ENCODE data around the gene TMEM253. TPM values are rescaled to one million over a fixed set of nuclear protein-coding genes. Genes with fewer than 3 reads are reported as not detected.
A peak's percentile ranks its signal among the peaks of the same experiment; 100 is the strongest.

TMEM253 gene
- total and polyA plus RNA-seq, 9 of the 15 experiments (the other 6 are each of a cell fraction or from before 2014, with no cell fraction given): 0.11 to 0.61 (median 0.26) TPM; not detected in 3

DNA sequence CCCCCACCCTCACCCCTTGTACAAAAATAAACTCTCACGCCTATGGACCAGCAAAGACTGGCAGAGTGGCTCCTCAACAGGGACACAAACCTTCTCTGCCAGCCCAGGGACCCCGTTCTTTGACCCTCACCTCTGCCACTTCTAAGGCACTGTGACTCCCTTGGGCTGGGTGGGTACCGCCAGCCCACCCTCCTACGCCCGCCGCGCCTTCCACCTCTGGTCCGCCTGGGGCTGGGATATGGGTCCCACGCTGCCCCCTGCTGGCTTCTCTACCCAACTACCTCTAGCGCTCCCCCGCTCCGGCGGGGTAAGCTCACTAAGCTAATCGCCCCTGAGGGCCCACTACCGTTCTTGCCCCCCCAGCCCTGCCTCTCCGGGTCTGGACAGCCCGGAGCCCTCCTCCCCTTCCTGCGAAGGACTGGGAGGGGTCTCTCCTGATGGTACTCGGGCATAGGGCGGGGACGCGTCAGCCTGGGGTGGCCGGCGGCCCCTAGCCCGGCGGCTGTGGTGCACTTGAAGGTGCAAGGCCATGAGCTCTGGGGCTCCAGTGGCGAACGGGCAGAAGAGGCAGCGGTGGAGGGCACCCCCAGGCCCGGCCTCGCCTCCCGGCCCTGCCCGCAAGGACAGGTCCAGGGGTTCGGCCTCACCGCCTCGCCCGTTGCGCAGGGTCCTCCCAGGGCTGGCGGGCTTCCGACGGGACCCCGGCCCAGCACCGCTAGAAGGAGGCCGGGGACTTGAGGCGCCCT lies 10.5 kb upstream of the TMEM253 start (continued):
- TF ChIP-seq, protein P1, sequence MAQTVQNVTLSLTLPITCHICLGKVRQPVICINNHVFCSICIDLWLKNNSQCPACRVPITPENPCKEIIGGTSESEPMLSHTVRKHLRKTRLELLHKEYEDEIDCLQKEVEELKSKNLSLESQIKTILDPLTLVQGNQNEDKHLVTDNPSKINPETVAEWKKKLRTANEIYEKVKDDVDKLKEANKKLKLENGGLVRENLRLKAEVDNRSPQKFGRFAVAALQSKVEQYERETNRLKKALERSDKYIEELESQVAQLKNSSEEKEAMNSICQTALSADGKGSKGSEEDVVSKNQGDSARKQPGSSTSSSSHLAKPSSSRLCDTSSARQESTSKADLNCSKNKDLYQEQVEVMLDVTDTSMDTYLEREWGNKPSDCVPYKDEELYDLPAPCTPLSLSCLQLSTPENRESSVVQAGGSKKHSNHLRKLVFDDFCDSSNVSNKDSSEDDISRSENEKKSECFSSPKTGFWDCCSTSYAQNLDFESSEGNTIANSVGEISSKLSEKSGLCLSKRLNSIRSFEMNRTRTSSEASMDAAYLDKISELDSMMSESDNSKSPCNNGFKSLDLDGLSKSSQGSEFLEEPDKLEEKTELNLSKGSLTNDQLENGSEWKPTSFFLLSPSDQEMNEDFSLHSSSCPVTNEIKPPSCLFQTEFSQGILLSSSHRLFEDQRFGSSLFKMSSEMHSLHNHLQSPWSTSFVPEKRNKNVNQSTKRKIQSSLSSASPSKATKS (CRISPR knock-in tag; IDR thresholded peaks at IDR 0.05): no peak
- TF ChIP-seq, protein P2, sequence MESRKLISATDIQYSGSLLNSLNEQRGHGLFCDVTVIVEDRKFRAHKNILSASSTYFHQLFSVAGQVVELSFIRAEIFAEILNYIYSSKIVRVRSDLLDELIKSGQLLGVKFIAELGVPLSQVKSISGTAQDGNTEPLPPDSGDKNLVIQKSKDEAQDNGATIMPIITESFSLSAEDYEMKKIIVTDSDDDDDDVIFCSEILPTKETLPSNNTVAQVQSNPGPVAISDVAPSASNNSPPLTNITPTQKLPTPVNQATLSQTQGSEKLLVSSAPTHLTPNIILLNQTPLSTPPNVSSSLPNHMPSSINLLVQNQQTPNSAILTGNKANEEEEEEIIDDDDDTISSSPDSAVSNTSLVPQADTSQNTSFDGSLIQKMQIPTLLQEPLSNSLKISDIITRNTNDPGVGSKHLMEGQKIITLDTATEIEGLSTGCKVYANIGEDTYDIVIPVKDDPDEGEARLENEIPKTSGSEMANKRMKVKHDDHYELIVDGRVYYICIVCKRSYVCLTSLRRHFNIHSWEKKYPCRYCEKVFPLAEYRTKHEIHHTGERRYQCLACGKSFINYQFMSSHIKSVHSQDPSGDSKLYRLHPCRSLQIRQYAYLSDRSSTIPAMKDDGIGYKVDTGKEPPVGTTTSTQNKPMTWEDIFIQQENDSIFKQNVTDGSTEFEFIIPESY (CRISPR knock-in tag; IDR thresholded peaks at IDR 0.05): peak; percentile 100
- TF ChIP-seq, protein P3, sequence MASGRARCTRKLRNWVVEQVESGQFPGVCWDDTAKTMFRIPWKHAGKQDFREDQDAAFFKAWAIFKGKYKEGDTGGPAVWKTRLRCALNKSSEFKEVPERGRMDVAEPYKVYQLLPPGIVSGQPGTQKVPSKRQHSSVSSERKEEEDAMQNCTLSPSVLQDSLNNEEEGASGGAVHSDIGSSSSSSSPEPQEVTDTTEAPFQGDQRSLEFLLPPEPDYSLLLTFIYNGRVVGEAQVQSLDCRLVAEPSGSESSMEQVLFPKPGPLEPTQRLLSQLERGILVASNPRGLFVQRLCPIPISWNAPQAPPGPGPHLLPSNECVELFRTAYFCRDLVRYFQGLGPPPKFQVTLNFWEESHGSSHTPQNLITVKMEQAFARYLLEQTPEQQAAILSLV (tag; IDR thresholded peaks at IDR 0.05): no peak
- TF ChIP-seq, protein P4, sequence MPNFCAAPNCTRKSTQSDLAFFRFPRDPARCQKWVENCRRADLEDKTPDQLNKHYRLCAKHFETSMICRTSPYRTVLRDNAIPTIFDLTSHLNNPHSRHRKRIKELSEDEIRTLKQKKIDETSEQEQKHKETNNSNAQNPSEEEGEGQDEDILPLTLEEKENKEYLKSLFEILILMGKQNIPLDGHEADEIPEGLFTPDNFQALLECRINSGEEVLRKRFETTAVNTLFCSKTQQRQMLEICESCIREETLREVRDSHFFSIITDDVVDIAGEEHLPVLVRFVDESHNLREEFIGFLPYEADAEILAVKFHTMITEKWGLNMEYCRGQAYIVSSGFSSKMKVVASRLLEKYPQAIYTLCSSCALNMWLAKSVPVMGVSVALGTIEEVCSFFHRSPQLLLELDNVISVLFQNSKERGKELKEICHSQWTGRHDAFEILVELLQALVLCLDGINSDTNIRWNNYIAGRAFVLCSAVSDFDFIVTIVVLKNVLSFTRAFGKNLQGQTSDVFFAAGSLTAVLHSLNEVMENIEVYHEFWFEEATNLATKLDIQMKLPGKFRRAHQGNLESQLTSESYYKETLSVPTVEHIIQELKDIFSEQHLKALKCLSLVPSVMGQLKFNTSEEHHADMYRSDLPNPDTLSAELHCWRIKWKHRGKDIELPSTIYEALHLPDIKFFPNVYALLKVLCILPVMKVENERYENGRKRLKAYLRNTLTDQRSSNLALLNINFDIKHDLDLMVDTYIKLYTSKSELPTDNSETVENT (CRISPR knock-in tag; IDR thresholded peaks at IDR 0.05): no peak
- TF ChIP-seq POLR2G (IDR thresholded peaks at IDR 0.05; ENCODE audit: low read depth, low read length): 0 out of 2 replicates have a peak, but pooled peaks have one; percentile 34
- TF ChIP-seq, protein P5, sequence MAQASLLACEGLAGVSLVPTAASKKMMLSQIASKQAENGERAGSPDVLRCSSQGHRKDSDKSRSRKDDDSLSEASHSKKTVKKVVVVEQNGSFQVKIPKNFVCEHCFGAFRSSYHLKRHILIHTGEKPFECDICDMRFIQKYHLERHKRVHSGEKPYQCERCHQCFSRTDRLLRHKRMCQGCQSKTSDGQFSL (CRISPR knock-in tag; IDR thresholded peaks at IDR 0.05): 0 out of 2 replicates have a peak, but pooled peaks have one; percentile 32
- TF ChIP-seq, protein P5 (tag; IDR thresholded peaks at IDR 0.05): no peak
- no peak for TF ChIP-seq ZNF445 (CRISPR knock-in tag; IDR thresholded peaks at IDR 0.05; ENCODE audit: low read depth)
- 0 out of 2 replicates have a peak, but pooled peaks have one; percentile 14 for TF ChIP-seq RBFOX2 (IDR thresholded peaks at IDR 0.05; ENCODE audit: low read depth, low read length)
- no peak for TF ChIP-seq ZBTB1 (CRISPR knock-in tag; IDR thresholded peaks at IDR 0.05; ENCODE audit: borderline replicate concordance, low read depth)
- TF ChIP-seq BRCA1 (IDR thresholded peaks at IDR 0.05): no peak
- TF ChIP-seq BRCA1 (CRISPR knock-in tag; IDR thresholded peaks at IDR 0.05): no peak
- TF ChIP-seq POLR2H (tag; IDR thresholded peaks at IDR 0.05; ENCODE audit: low read depth): no peak
- TF ChIP-seq CHD4 (IDR thresholded peaks at IDR 0.05; ENCODE audit: insufficient read depth, insufficient replicate concordance, low read depth, low read length, poor library complexity, severe bottlenecking): no peak
- TF ChIP-seq SNIP1 (IDR thresholded peaks at IDR 0.05; ENCODE audit: low read depth): no peak

Data from K562 (cell line).